GM10266 (cell line): ENCODE measurements around the gene SUPT4H1.

Experiments used
- DNase-seq: peaks from one replicate; pipeline ENCODE4 v3.0.0; 2012; ENCODE audit errors: extremely low spot score
- TF ChIP-seq, protein P1 (sequence below): IDR thresholded peaks from 2 replicates; pipeline ENCODE4 v1.5.1; 2012; ENCODE audit warnings: mild to moderate bottlenecking, low read depth; ENCODE audit not compliant: control insufficient read depth, insufficient read depth; ENCODE audit errors: missing control alignments

The SUPT4H1 gene

DNA sequence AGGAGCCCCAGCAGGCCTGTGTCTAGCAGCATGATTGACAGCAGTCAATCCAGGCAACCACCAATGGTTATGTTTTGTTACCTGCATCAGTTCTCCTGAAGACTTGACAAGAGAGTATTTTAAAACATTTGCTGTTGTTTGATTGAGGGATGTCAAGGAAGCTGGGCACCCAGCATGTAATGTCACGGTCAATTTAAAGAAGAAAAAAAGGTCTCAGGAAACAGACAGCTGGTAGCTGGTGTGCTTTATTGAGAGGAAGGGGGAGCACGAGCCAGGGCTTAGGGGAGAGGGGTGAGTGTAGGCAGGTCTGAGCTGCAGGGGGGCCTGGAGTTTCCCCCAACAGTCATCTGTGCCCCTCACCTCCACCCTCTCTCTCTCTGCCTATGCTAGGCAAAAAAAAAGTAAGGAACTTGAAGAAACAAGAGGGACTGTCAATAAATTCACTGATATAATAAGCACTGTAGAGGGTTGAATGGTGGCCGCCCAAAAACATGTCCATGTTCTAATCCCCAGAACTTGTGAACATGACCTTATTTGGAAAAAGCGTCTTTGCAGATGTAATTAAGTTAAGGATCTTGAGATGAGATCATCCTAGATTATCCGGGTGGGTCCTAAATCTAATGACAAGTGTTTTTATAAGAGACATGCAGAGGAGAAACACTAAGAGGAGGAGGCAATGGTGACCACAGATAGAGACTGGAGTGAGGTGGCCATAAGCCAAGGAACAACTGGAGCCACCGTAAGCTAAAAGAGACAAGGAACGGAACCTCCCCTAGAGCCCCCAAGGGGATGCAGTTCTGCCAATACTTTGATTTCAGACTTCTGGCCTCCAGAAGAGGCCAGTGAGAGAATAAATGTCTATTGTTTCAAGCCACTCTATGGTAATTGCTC, 37.9 kb downstream of the SUPT4H1 start:
- no peak for DNase-seq

DNA sequence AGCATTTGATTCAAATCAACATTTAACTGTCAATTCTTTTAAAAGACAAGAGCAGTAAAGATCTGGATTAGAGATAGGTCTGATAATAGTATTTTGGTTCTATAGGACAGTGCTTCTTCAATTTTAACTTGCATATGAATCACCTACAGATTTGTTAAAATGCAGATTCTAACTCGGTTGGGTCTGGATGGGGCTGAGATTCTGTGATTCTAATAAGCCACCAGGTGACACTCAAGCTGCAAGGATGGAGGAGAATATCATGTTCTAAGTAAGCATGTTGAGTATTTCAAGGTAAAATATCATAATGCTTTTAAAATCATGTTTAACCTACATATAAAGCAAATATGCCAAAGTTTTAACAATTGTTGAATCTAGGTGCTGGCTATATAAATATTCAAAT, 39.2 kb downstream of the SUPT4H1 start:
- TF ChIP-seq, protein P1, sequence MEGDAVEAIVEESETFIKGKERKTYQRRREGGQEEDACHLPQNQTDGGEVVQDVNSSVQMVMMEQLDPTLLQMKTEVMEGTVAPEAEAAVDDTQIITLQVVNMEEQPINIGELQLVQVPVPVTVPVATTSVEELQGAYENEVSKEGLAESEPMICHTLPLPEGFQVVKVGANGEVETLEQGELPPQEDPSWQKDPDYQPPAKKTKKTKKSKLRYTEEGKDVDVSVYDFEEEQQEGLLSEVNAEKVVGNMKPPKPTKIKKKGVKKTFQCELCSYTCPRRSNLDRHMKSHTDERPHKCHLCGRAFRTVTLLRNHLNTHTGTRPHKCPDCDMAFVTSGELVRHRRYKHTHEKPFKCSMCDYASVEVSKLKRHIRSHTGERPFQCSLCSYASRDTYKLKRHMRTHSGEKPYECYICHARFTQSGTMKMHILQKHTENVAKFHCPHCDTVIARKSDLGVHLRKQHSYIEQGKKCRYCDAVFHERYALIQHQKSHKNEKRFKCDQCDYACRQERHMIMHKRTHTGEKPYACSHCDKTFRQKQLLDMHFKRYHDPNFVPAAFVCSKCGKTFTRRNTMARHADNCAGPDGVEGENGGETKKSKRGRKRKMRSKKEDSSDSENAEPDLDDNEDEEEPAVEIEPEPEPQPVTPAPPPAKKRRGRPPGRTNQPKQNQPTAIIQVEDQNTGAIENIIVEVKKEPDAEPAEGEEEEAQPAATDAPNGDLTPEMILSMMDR, result no peak

More for the DNA sequence above, 37.9 kb downstream of the SUPT4H1 start:
- TF ChIP-seq, protein P1, result no peak

DNA sequence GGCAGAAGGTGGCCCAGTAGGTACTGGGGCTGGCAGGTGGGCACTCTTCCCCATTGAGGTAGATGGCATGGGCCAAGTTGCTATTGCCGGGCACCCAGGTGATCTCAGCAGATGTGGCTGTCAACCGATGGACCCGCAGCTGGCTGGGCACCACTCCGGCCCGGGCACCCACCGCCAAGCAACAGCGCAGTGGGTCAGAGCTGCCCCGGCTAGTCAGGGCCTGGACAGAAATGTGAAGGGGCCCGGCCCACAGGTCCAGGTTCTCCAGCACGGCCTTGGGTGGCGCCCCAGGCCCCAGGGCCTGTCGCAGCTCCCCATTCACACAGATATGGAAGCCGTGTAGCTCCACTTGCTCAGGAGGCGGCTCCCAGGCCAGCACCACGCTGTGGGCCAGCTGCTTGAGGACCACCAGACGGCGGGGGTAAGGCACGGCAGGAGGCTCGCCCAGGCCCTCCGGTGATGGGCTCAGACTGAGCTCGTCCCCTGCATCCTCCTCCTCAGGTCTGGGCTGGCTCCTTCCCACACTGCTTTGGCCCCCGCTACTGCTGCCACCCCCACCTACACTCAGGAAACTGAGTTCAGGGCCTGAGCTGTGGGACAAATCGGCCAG, 39.9 kb downstream of the SUPT4H1 start:
- DNase-seq, result no peak
- TF ChIP-seq, protein P1, result no peak

More for the DNA sequence above, 39.2 kb downstream of the SUPT4H1 start:
- DNase-seq, result no peak

DNA sequence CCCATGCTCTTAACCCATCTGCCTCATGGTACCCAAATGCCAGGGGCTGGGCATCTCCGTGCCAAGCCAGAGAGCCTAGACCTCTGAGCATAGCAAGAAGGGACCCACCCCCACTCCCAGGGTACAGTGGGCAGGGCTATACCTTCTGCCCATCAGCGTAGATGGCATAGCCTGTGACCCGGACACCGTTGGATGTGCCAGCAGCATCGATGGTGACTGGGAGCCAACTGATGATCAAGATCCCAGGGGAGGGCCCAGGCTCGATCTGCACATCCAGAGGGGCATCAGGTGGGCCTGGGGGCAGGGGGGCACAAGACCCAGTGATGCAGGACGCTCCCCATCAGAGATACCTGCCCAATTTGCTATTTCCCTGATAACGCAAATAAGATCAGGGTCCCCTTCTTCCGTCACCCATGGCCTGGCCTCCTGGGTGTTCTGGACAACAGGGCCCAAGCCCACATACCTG, 40.5 kb downstream of the SUPT4H1 start:
- no peak for DNase-seq
- TF ChIP-seq, protein P1, result no peak

DNA sequence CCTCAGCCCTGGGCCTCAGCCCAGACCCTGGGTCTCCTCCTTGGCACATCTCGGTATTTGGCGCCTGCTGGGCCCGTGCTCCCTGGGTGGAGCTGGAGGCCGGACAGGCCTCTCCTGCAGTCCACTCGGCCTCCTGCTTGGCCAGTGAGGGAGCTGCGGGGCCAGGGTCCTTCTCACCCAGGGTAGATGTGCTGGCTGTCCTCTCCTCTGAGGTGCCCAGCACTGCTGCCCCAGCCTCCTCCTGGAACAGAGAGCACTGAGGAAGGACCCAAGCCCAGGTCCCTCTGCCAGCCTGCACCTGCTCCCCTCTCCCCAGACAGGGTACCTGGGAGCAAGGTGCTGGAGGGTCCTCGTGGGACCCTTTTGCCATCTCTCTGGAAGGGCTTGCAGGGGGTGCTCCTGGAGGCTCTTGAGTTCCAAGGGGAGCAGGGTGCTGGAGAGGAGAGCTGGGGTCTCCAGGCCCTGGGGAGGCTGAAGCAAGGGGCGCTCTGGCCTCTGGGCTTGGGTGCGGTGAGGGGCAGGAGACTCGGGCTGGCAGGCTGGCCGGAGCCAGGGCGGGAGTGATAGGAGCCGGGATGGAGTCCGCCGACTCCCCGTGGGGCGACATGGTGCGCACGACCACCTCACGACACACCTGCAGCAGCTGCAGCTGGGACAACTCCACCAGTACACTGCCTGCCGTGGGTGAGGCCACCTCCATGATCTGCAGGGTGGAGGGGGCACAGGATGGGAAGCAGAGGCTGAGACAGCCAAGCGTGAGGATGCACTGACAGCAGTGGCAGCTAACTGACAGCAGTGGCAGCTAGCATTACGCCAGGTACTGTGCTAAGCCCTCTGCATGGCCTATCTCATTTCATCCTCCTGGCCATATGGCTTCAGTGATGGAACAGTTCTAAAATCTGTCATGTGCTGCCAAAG, 41.2 kb downstream of the SUPT4H1 start:
- TF ChIP-seq, protein P1, result no peak
- no peak for DNase-seq

DNA sequence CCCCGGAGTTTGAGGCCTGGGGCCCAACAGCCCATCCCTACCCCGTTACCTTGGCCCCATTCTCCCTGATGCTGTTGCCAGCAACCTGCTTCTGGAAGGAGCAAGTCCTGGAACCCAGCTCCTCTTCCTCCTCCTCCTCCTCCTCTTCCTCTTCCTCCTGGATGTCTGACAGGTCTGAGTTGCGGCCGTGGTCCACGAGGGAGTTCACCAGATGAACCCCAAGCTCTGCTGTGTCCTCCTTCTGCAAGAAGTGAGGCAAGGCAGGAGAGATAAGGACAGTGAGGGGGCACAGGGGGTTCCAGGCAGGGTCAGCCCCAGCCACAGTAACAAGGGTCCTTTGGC, 42.1 kb downstream of the SUPT4H1 start:
- TF ChIP-seq, protein P1, result no peak
- no peak for DNase-seq
